Hepatocyte (in vitro differentiated cells): ENCODE data around the gene MEIS3. TPM values are rescaled to one million over a fixed set of nuclear protein-coding genes. Genes with fewer than 3 reads are reported as not detected.

Source experiments
- DNase-seq: peaks from one replicate; pipeline ENCODE4 v3.0.0-alpha.2; 2016; ENCODE audit warnings: low spot score
- H2AFZ ChIP-seq: fragments of 200-600 bp; sonication (generic); 2 replicates; pipeline ENCODE4 v1.6.0; 2016; ENCODE audit warnings: antibody characterized with exemption, mild to moderate bottlenecking
- H3K27ac ChIP-seq: fragments of 200-600 bp; sonication (generic); 2 replicates; pipeline ENCODE4 v1.5.1; 2016; ENCODE audit warnings: mild to moderate bottlenecking
- H3K27me3 ChIP-seq: fragments of 200-600 bp; sonication (generic); 2 replicates; pipeline ENCODE4 v1.6.1; 2016
- H3K36me3 ChIP-seq: fragments of 200-600 bp; sonication (generic); replicated peaks from 2 replicates; pipeline ENCODE4 v1.5.1; 2016; ENCODE audit warnings: low read depth; ENCODE audit not compliant: insufficient read depth
- H3K4me1 ChIP-seq: fragments of 200-600 bp; sonication (generic); 2 replicates; pipeline ENCODE4 v1.5.1; 2016; ENCODE audit warnings: mild to moderate bottlenecking, moderate library complexity; ENCODE audit not compliant: insufficient read depth
- H3K4me2 ChIP-seq: fragments of 200-600 bp; sonication (generic); 2 replicates; pipeline ENCODE4 v1.6.0; 2016
- H3K4me3 ChIP-seq: fragments of 200-600 bp; sonication (generic); 2 replicates; pipeline ENCODE4 v1.5.1; 2016; ENCODE audit warnings: mild to moderate bottlenecking
- H3K79me2 ChIP-seq: fragments of 200-600 bp; sonication (generic); 2 replicates; pipeline ENCODE4 v1.6.0; 2017; ENCODE audit warnings: mild to moderate bottlenecking
- H3K9me2 ChIP-seq: fragments of 200-600 bp; sonication (generic); replicated peaks from 2 replicates; pipeline ENCODE4 v1.6.0; 2017; ENCODE audit warnings: mild to moderate bottlenecking; ENCODE audit not compliant: insufficient read depth
- H3K9me3 ChIP-seq: fragments of 200-600 bp; sonication (generic); 2 replicates; pipeline ENCODE4 v1.5.1; 2016; ENCODE audit warnings: low read depth, mild to moderate bottlenecking
- H4K20me1 ChIP-seq: fragments of 200-600 bp; sonication (generic); 2 replicates; pipeline ENCODE4 v1.6.0; 2016; ENCODE audit warnings: mild to moderate bottlenecking; ENCODE audit not compliant: insufficient read depth, poor library complexity, severe bottlenecking
- EZH2 ChIP-seq: fragments of 200-600 bp; sonication (generic); IDR thresholded peaks from 2 replicates; pipeline ENCODE4 v1.6.1; 2016; ENCODE audit warnings: antibody characterized with exemption, mild to moderate bottlenecking, borderline replicate concordance
- EZH2phosphoT487 ChIP-seq: fragments of 200-600 bp; sonication (generic); IDR thresholded peaks from one replicate; pipeline ENCODE4 v1.6.1; 2018; ENCODE audit warnings: antibody characterized with exemption, mild to moderate bottlenecking, low read depth, moderate library complexity; ENCODE audit not compliant: unreplicated experiment, severe bottlenecking
- WGBS: methylation state at CpG from one replicate; pipeline ENCODE4 v1.1.6; 2016; ENCODE audit warnings: low lambda C conversion rate; ENCODE audit errors: missing lambda C conversion rate; 5-methylcytosine and 5-hydroxymethylcytosine counted together
- polyA plus RNA-seq: library from polyadenylated mRNA; unstranded; fragments of >200 nt; fragmentation: Nextera tagmentation; extraction: Ambion mirVana; gene quantifications from 2 replicates; pipeline ENCODE4 v1.2.1, GENCODE V29; 2016
- total RNA-seq: library from RNA; depleted of rRNA; stranded (reverse); fragments of >200 nt; gene quantifications from 2 replicates; pipeline ENCODE4 v1.2.3, GENCODE V29; 2014
- TF ChIP-seq, protein P1 (sequence below): fragments of 200-600 bp; sonication (generic); IDR thresholded peaks from 2 replicates; pipeline ENCODE4 v1.5.1; 2016; ENCODE audit warnings: antibody characterized with exemption, mild to moderate bottlenecking; ENCODE audit not compliant: poor library complexity

Gene MEIS3
- total and polyA plus RNA-seq, 2 experiments from 2014 or later: 21.2 to 47.0 TPM

DNA sequence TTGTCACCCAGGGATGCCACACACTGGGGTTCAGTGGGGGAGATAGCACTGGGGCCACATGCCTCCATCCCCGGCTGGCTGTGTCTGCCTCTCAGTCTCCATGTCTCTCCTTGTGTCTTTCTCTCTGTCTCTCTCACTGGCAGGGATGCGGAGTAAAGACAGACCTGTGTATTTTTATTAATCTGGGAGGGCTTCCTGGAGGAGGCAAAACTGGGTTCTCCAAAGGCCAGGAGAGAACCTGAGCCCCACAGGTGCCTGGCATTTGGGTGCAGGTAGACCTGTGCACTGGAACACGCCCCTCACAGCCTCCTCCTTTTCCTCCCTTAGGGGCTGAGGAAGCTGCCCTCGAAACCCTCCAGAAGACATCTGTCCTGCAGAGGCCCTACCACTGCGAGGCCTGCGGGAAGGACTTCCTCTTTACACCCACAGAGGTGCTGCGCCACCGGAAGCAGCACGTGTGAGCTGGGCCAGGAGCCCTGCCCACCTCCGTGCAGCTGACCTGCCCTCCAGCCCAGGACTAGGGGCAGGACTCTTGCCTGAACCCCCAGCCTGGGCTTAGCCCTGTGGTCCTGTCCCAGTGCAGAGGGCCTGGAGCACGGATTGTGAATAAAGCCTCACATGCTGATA lies 37.6 kb downstream of the MEIS3 start:
- H2AFZ ChIP-seq: no peak overlapping the region
- no peaks in the 10 kb centered on the region for H3K36me3 ChIP-seq
- no peaks in the 10 kb centered on the region for H3K27me3 ChIP-seq
- H3K9me3 ChIP-seq: no peaks in the 10 kb centered on the region
- H4K20me1 ChIP-seq: no peaks in the 10 kb centered on the region
- H3K27ac ChIP-seq: no peak overlapping the region
- H3K9me2 ChIP-seq: no peaks in the 10 kb centered on the region
- H3K4me3 ChIP-seq: no peak overlapping the region
- H3K4me1 ChIP-seq: no peaks in the 10 kb centered on the region
- no peak for DNase-seq
- 94% methylated on average over 11 of the region's 11 CpGs for WGBS
- no peak overlapping the region for H3K4me2 ChIP-seq
- no peaks in the 10 kb centered on the region for H3K79me2 ChIP-seq
- no peak for TF ChIP-seq EZH2
- TF ChIP-seq EZH2phosphoT487: no peak
- TF ChIP-seq, protein P1, sequence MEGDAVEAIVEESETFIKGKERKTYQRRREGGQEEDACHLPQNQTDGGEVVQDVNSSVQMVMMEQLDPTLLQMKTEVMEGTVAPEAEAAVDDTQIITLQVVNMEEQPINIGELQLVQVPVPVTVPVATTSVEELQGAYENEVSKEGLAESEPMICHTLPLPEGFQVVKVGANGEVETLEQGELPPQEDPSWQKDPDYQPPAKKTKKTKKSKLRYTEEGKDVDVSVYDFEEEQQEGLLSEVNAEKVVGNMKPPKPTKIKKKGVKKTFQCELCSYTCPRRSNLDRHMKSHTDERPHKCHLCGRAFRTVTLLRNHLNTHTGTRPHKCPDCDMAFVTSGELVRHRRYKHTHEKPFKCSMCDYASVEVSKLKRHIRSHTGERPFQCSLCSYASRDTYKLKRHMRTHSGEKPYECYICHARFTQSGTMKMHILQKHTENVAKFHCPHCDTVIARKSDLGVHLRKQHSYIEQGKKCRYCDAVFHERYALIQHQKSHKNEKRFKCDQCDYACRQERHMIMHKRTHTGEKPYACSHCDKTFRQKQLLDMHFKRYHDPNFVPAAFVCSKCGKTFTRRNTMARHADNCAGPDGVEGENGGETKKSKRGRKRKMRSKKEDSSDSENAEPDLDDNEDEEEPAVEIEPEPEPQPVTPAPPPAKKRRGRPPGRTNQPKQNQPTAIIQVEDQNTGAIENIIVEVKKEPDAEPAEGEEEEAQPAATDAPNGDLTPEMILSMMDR: no peak

- TF ChIP-seq EZH2 (no peak), EZH2phosphoT487 (no peak)
- TF ChIP-seq, protein P1: no peak
- Histone ChIP-seq H3K4me3 (no peak overlapping the region), H3K79me2 (no peaks in the 10 kb centered on the region), H3K4me2 (no peak overlapping the region), H3K36me3 (no peaks in the 10 kb centered on the region), H3K9me3 (no peaks in the 10 kb centered on the region), H4K20me1 (no peaks in the 10 kb centered on the region), H3K27ac (no peak overlapping the region), H3K4me1 (no peaks in the 10 kb centered on the region), H2AFZ (no peak overlapping the region), H3K27me3 (no peaks in the 10 kb centered on the region), H3K9me2 (no peaks in the 10 kb centered on the region)
- 100% methylated on average over 3 of the region's 14 CpGs for WGBS
- no peak for DNase-seq
Observed at GRCh38 chr19:47381121-47381520, 38.2 kb downstream of the MEIS3 start.

- Histone ChIP-seq H2AFZ (no peak overlapping the region), H3K27ac (no peak overlapping the region), H3K4me1 (no peaks in the 10 kb centered on the region), H3K9me3 (no peaks in the 10 kb centered on the region), H4K20me1 (no peaks in the 10 kb centered on the region), H3K4me2 (no peak overlapping the region), H3K36me3 (no peaks in the 10 kb centered on the region), H3K79me2 (no peaks in the 10 kb centered on the region), H3K4me3 (no peak overlapping the region), H3K27me3 (no peaks in the 10 kb centered on the region), H3K9me2 (no peaks in the 10 kb centered on the region)
- WGBS: 94% methylated on average over 4 of the region's 6 CpGs
- no peak for DNase-seq
- TF ChIP-seq, protein P1: no peak
- TF ChIP-seq EZH2: no peak
Observed at GRCh38 chr19:47380559-47380958, 38.8 kb downstream of the MEIS3 start.
